ENCODE results near the gene KRTAP10-6. TPM values are rescaled to one million over a fixed set of nuclear protein-coding genes. Genes with fewer than 3 reads are reported as not detected.

KRTAP10-6 gene
- total and polyA plus RNA-seq, 2 experiments from 2014 or later: not detected

- no peak overlapping the region for H2AFZ ChIP-seq
- no peaks in the 10 kb centered on the region for H3K36me3 ChIP-seq (replicated peaks; ENCODE audit: insufficient read depth, low read depth)
- H3K27ac ChIP-seq: no peak overlapping the region
- DNase-seq (ENCODE audit: low spot score): no peak
- TF ChIP-seq EZH2phosphoT487 (IDR thresholded peaks at IDR 0.05; ENCODE audit: low read depth, severe bottlenecking, unreplicated experiment) (no peak), EZH2 (IDR thresholded peaks at IDR 0.05; ENCODE audit: borderline replicate concordance) (no peak), CTCF (IDR thresholded peaks at IDR 0.05; ENCODE audit: poor library complexity) (no peak)
- no peaks in the 10 kb centered on the region for H3K9me2 ChIP-seq (replicated peaks; ENCODE audit: insufficient read depth)
- 78% methylated on average over 5 of the region's 5 CpGs for WGBS (ENCODE audit: low lambda C conversion rate, missing lambda C conversion rate)
- H3K27me3 ChIP-seq: no peaks in the 10 kb centered on the region
- H3K4me1 ChIP-seq (ENCODE audit: insufficient read depth): no peaks in the 10 kb centered on the region
- H4K20me1 ChIP-seq (ENCODE audit: insufficient read depth, poor library complexity, severe bottlenecking): no peaks in the 10 kb centered on the region
- no peak overlapping the region for H3K4me2 ChIP-seq
- H3K4me3 ChIP-seq: no peak overlapping the region
- peaks cover 9% of the 10 kb centered on the region for H3K9me3 ChIP-seq (ENCODE audit: low read depth)
- no peaks in the 10 kb centered on the region for H3K79me2 ChIP-seq
These were observed 44.5 kb downstream of the KRTAP10-6 start for GRCh38 chr21:44547656-44548331.

- Histone ChIP-seq H4K20me1 (ENCODE audit: insufficient read depth, poor library complexity, severe bottlenecking) (no peaks in the 10 kb centered on the region), H3K36me3 (replicated peaks; ENCODE audit: insufficient read depth, low read depth) (no peaks in the 10 kb centered on the region), H3K79me2 (no peaks in the 10 kb centered on the region), H3K4me1 (ENCODE audit: insufficient read depth) (no peaks in the 10 kb centered on the region), H3K4me2 (no peak overlapping the region), H2AFZ (no peak overlapping the region), H3K9me3 (ENCODE audit: low read depth) (peaks cover 16% of the 10 kb centered on the region), H3K4me3 (no peak overlapping the region), H3K27ac (no peak overlapping the region), H3K9me2 (replicated peaks; ENCODE audit: insufficient read depth) (no peaks in the 10 kb centered on the region), H3K27me3 (no peaks in the 10 kb centered on the region)
- TF ChIP-seq EZH2 (IDR thresholded peaks at IDR 0.05; ENCODE audit: borderline replicate concordance) (no peak), CTCF (IDR thresholded peaks at IDR 0.05; ENCODE audit: poor library complexity) (no peak), EZH2phosphoT487 (IDR thresholded peaks at IDR 0.05; ENCODE audit: low read depth, severe bottlenecking, unreplicated experiment) (no peak)
- WGBS (ENCODE audit: low lambda C conversion rate, missing lambda C conversion rate): 79% methylated on average over 3 of the region's 3 CpGs
- DNase-seq (ENCODE audit: low spot score): no peak
These were observed 47.7 kb downstream of the KRTAP10-6 start for GRCh38 chr21:44544566-44544965.

- no peak for DNase-seq (ENCODE audit: low spot score)
- WGBS (ENCODE audit: low lambda C conversion rate, missing lambda C conversion rate): 87% methylated on average over 1 of the region's 1 CpG
- no peak for TF ChIP-seq EZH2 (IDR thresholded peaks at IDR 0.05; ENCODE audit: borderline replicate concordance)
- no peak for TF ChIP-seq CTCF (IDR thresholded peaks at IDR 0.05; ENCODE audit: poor library complexity)
- no peak for TF ChIP-seq EZH2phosphoT487 (IDR thresholded peaks at IDR 0.05; ENCODE audit: low read depth, severe bottlenecking, unreplicated experiment)
- no peaks in the 10 kb centered on the region for H3K79me2 ChIP-seq
- no peaks in the 10 kb centered on the region for H4K20me1 ChIP-seq (ENCODE audit: insufficient read depth, poor library complexity, severe bottlenecking)
- H2AFZ ChIP-seq: no peak overlapping the region
- no peaks in the 10 kb centered on the region for H3K27me3 ChIP-seq
- H3K9me2 ChIP-seq (replicated peaks; ENCODE audit: insufficient read depth): no peaks in the 10 kb centered on the region
- no peak overlapping the region for H3K4me3 ChIP-seq
- H3K36me3 ChIP-seq (replicated peaks; ENCODE audit: insufficient read depth, low read depth): no peaks in the 10 kb centered on the region
- no peak overlapping the region for H3K4me2 ChIP-seq
- H3K4me1 ChIP-seq (ENCODE audit: insufficient read depth): no peaks in the 10 kb centered on the region
- no peak overlapping the region for H3K27ac ChIP-seq
- peaks cover 16% of the 10 kb centered on the region for H3K9me3 ChIP-seq (ENCODE audit: low read depth)
These were observed 49.6 kb downstream of the KRTAP10-6 start for GRCh38 chr21:44542716-44543115.

Other genes starting within 250 kb of the KRTAP10-6 start
- gene TRPM2, start 238.9 kb downstream of the KRTAP10-6 start, total RNA-seq: 0.24 and 0.50 TPM in 2 replicates
- 0.25 TPM in 1 of 2 replicates, not detected in the other for gene TRPM2, start 238.9 kb downstream of the KRTAP10-6 start, polyA plus RNA-seq
- 7.3 and 7.8 TPM in 2 replicates for gene LRRC3, start 137.0 kb downstream of the KRTAP10-6 start, total RNA-seq
- 5.6 and 7.2 TPM in 2 replicates for gene LRRC3, start 137.0 kb downstream of the KRTAP10-6 start, polyA plus RNA-seq
- not detected in 2 replicates for gene KRTAP10-1, start 52.3 kb downstream of the KRTAP10-6 start, total RNA-seq
- not detected in 2 replicates for gene KRTAP10-1, start 52.3 kb downstream of the KRTAP10-6 start, polyA plus RNA-seq
- gene KRTAP10-2, start 41.0 kb downstream of the KRTAP10-6 start, total RNA-seq: not detected in 2 replicates
- not detected in 2 replicates for gene KRTAP10-2, start 41.0 kb downstream of the KRTAP10-6 start, polyA plus RNA-seq
- not detected in 2 replicates for gene KRTAP10-3, start 33.7 kb downstream of the KRTAP10-6 start, total RNA-seq
- not detected in 2 replicates for gene KRTAP10-3, start 33.7 kb downstream of the KRTAP10-6 start, polyA plus RNA-seq
- gene KRTAP10-4, start 18.8 kb downstream of the KRTAP10-6 start, total RNA-seq: not detected in 2 replicates
- gene KRTAP10-4, start 18.8 kb downstream of the KRTAP10-6 start, polyA plus RNA-seq: not detected in 2 replicates
- not detected in 2 replicates for gene KRTAP10-5, start 11.9 kb downstream of the KRTAP10-6 start, total RNA-seq
- gene KRTAP10-5, start 11.9 kb downstream of the KRTAP10-6 start, polyA plus RNA-seq: not detected in 2 replicates
- gene KRTAP10-7, start 8.1 kb upstream of the KRTAP10-6 start, total RNA-seq: not detected in 2 replicates
- gene KRTAP10-7, start 8.1 kb upstream of the KRTAP10-6 start, polyA plus RNA-seq: not detected in 2 replicates
- gene KRTAP10-8, start 19.6 kb upstream of the KRTAP10-6 start, total RNA-seq: not detected in 2 replicates
- not detected in 2 replicates for gene KRTAP10-8, start 19.6 kb upstream of the KRTAP10-6 start, polyA plus RNA-seq
- gene KRTAP10-9, start 34.6 kb upstream of the KRTAP10-6 start, total RNA-seq: not detected in 2 replicates
- not detected in 2 replicates for gene KRTAP10-9, start 34.6 kb upstream of the KRTAP10-6 start, polyA plus RNA-seq
- gene KRTAP10-10, start 44.9 kb upstream of the KRTAP10-6 start, total RNA-seq: not detected in 2 replicates
- not detected in 2 replicates for gene KRTAP10-10, start 44.9 kb upstream of the KRTAP10-6 start, polyA plus RNA-seq
- gene KRTAP10-11, start 53.9 kb upstream of the KRTAP10-6 start, total RNA-seq: not detected in 2 replicates
- gene KRTAP10-11, start 53.9 kb upstream of the KRTAP10-6 start, polyA plus RNA-seq: not detected in 2 replicates
- gene KRTAP12-4, start 62.2 kb upstream of the KRTAP10-6 start, total RNA-seq: not detected in 2 replicates
- gene KRTAP12-4, start 62.2 kb upstream of the KRTAP10-6 start, polyA plus RNA-seq: not detected in 2 replicates
- not detected in 2 replicates for gene KRTAP12-3, start 65.4 kb upstream of the KRTAP10-6 start, total RNA-seq
- gene KRTAP12-3, start 65.4 kb upstream of the KRTAP10-6 start, polyA plus RNA-seq: not detected in 2 replicates
- not detected in 2 replicates for gene KRTAP12-2, start 74.4 kb upstream of the KRTAP10-6 start, total RNA-seq
- not detected in 2 replicates for gene KRTAP12-2, start 74.4 kb upstream of the KRTAP10-6 start, polyA plus RNA-seq
- gene KRTAP12-1, start 89.7 kb upstream of the KRTAP10-6 start, total RNA-seq: not detected in 2 replicates
- not detected in 2 replicates for gene KRTAP12-1, start 89.7 kb upstream of the KRTAP10-6 start, polyA plus RNA-seq
- gene KRTAP10-12, start 104.7 kb upstream of the KRTAP10-6 start, total RNA-seq: not detected in 2 replicates
- not detected in 2 replicates for gene KRTAP10-12, start 104.7 kb upstream of the KRTAP10-6 start, polyA plus RNA-seq
- gene TSPEAR, start 119.1 kb upstream of the KRTAP10-6 start, total RNA-seq: 0.16 TPM in 1 of 2 replicates, not detected in the other
- 0.35 and 0.66 TPM in 2 replicates for gene TSPEAR, start 119.1 kb upstream of the KRTAP10-6 start, polyA plus RNA-seq
- 45.8 and 61.6 TPM in 2 replicates for gene UBE2G2, start 209.3 kb upstream of the KRTAP10-6 start, total RNA-seq
- 50.4 and 55.2 TPM in 2 replicates for gene UBE2G2, start 209.3 kb upstream of the KRTAP10-6 start, polyA plus RNA-seq
- gene SUMO3, start 225.6 kb upstream of the KRTAP10-6 start, total RNA-seq: 68.5 and 77.2 TPM in 2 replicates
- 97.0 and 107 TPM in 2 replicates for gene SUMO3, start 225.6 kb upstream of the KRTAP10-6 start, polyA plus RNA-seq